ENCODE data around the gene ITM2A. TPM values are rescaled to one million over a fixed set of nuclear protein-coding genes. Genes with fewer than 3 reads are reported as not detected.

ITM2A gene
- total RNA-seq, 1 experiment from 2014 or later, result 29.9 TPM

GRCh38 chrX:79367907-79368306 is 773 bp upstream of the ITM2A start:
- Histone ChIP-seq H2BK20ac (ENCODE audit: low read depth, low read length, poor library complexity, severe bottlenecking) (no peak overlapping the region), H2AK5ac (ENCODE audit: insufficient read length, low read length) (no peak overlapping the region), H2BK5ac (ENCODE audit: insufficient read length, low read length) (no peak overlapping the region), H3K18ac (ENCODE audit: insufficient read length, low read depth, low read length) (no peak overlapping the region), H3K4me1 (ENCODE audit: insufficient read depth, low read length) (no peaks in the 10 kb centered on the region), H2BK120ac (ENCODE audit: low read depth, low read length, poor library complexity, severe bottlenecking) (no peak overlapping the region), H3K23ac (ENCODE audit: insufficient read length, low read depth, low read length) (no peak overlapping the region), H3K23me2 (ENCODE audit: insufficient read length, low read depth, low read length, poor library complexity, severe bottlenecking) (peaks cover 13% of the 10 kb centered on the region), H3K27ac (ENCODE audit: insufficient read length, low read depth, low read length) (no peak overlapping the region), H4K5ac (ENCODE audit: insufficient read length, low read depth, low read length) (no peak overlapping the region), H3K79me2 (ENCODE audit: insufficient read depth, low read length) (no peaks in the 10 kb centered on the region), H3K27me3 (ENCODE audit: insufficient read depth, low read length) (no peaks in the 10 kb centered on the region), H3K4ac (ENCODE audit: low read depth, low read length) (no peak overlapping the region), H2AFZ (ENCODE audit: low read length) (no peak overlapping the region), H4K8ac (replicated peaks; ENCODE audit: insufficient read length, low read depth, low read length) (no peak overlapping the region), H3K9ac (ENCODE audit: extremely low read depth, insufficient read length, low read length) (no peak overlapping the region), H3K9me3 (ENCODE audit: control insufficient read depth, low read depth, low read length) (peaks cover 5% of the 10 kb centered on the region), H2BK12ac (ENCODE audit: insufficient read length, low read depth, low read length) (no peak overlapping the region), H3K14ac (ENCODE audit: insufficient read depth, low read length) (no peak overlapping the region), H2BK15ac (ENCODE audit: low read depth, low read length) (no peak overlapping the region), H4K91ac (ENCODE audit: insufficient read length, low read depth, low read length) (no peak overlapping the region), H4K20me1 (ENCODE audit: control insufficient read depth, insufficient read depth, insufficient read length) (no peaks in the 10 kb centered on the region), H3K4me2 (ENCODE audit: insufficient read depth, insufficient read length, low read length) (peak overlapping the region; percentile 64), H3K79me1 (ENCODE audit: insufficient read depth, low read depth, low read length, poor library complexity, severe bottlenecking) (no peaks in the 10 kb centered on the region), H3T11ph (ENCODE audit: low read length) (no peak overlapping the region), H3K56ac (ENCODE audit: insufficient read length, low read depth, low read length) (no peak overlapping the region)
- H3K36me3 Mint-ChIP-seq (ENCODE audit: insufficient read depth in 1 of 3, low read depth in 3 of 3), result peaks cover 0 to 3% (median 0%) of the 10 kb centered on the region in 3 experiments; a peak in 3 of 7 replicates
- H3K9me3 Mint-ChIP-seq, result peaks cover 48 to 54% of the 10 kb centered on the region in 2 experiments
- WGBS (ENCODE audit: extremely low coverage, insufficient read length, low lambda C conversion rate), result no CpG with 5 or more reads among the region's 3 CpGs
- peak overlapping the region; percentile 72 to 89 for H3K4me3 Mint-ChIP-seq
- H3K4me1 Mint-ChIP-seq, result peaks cover 18 to 23% of the 10 kb centered on the region in 2 experiments
- no peak for DNase-seq
- no peak overlapping the region for H3K27ac Mint-ChIP-seq
- TF ChIP-seq CTCF (conservative IDR thresholded peaks at IDR 0.05), result no peak
- H3K27me3 Mint-ChIP-seq (ENCODE audit: low read depth), result no peaks in the 10 kb centered on the region

Measured in H9 (cell line).